Body of pancreas (tissue), 4 donors: Measurements from ENCODE around the gene NDUFB8.

Experiments
- CTCF ChIP-seq, 7 experiments: fragments of 450-650 bp in 4 of 7; fragments of 200-600 bp in 3 of 7; sonication (generic) in 3 of 7; IDR thresholded peaks; one replicate each; pipeline ENCODE4 v1.5.1; 2016 to 2019; ENCODE audit warnings: antibody characterized with exemption in 7 of 7
- POLR2A ChIP-seq, 3 donors: fragments of 450-650 bp; IDR thresholded peaks; one replicate each; pipeline ENCODE4 v1.6.1; 2016; ENCODE audit warnings: antibody characterized with exemption in 3 of 3, mild to moderate bottlenecking in 2 of 3

GRCh38 chr10:100482834-100483185 lies 46.9 kb downstream of the NDUFB8 start:
- peak in 1 of 7 experiments; percentile 20 for TF ChIP-seq CTCF (IDR thresholded peaks at IDR 0.05)
- TF ChIP-seq POLR2A (IDR thresholded peaks at IDR 0.05), result no peak
